GM12878 (cell line): ENCODE measurements around the gene ORC1. TPM values are rescaled to one million over a fixed set of nuclear protein-coding genes. Genes with fewer than 3 reads are reported as not detected.

ENCODE experiments used
- CBX3 ChIP-seq: fragments of 200-600 bp; sonication (generic); IDR thresholded peaks from 2 replicates; pipeline ENCODE4 v1.6.1; 2016; ENCODE audit warnings: low read depth, borderline replicate concordance
- GATAD2B ChIP-seq: fragments of 450-650 bp; conservative IDR thresholded peaks from 2 replicates; pipeline ENCODE4 v1.6.1; 2017; ENCODE audit warnings: low read depth, mild to moderate bottlenecking, moderate library complexity
- NFYB ChIP-seq: IDR thresholded peaks from 2 replicates; pipeline ENCODE4 v1.6.1; 2011; ENCODE audit warnings: low read depth, mild to moderate bottlenecking, low read length, improper control_type of control experiment, moderate library complexity; ENCODE audit not compliant: insufficient read depth
- ZBED1 ChIP-seq: IDR thresholded peaks from 2 replicates; pipeline ENCODE4 v1.6.1; 2016; ENCODE audit warnings: borderline replicate concordance
- polyA plus RNA-seq, 11 experiments: library from polyadenylated mRNA; depleted of rRNA in 4 of 11; unstranded in 6 of 11; stranded (reverse) in 5 of 11; fragments of >200 nt; fragmentation: Nextera tagmentation in 4 of 11; fragmentation: Illumina TruSeq in 1 of 11; extraction: Ambion mirVana in 4 of 11; extraction: Trizol in 1 of 11; gene quantifications; 1 replicate in 1 of 11; 2 replicates in 10 of 11; pipeline versions ENCODE4 v1.2.1 to v1.2.3, GENCODE V29; 2011 to 2016; ENCODE audit warnings: inconsistent platforms in 2 of 11, missing spikeins in 2 of 11, low read depth in 1 of 11
- total RNA-seq, 4 experiments: library from RNA; depleted of rRNA in 3 of 4; stranded (reverse); fragments of >200 nt in 3 of 4; fragmentation: Illumina TruSeq in 1 of 4; extraction: Trizol in 1 of 4; gene quantifications; 2 replicates each; pipeline versions ENCODE4 v1.2.1 to v1.2.3, GENCODE V29; 2013 to 2021
- TF ChIP-seq, protein P1 (sequence below): IDR thresholded peaks from 2 replicates; pipeline ENCODE4 v1.6.1; 2012; ENCODE audit warnings: mild to moderate bottlenecking, low read depth, low read length
- TF ChIP-seq, protein P2 (sequence below): fragments of 450-650 bp; IDR thresholded peaks from 2 replicates; pipeline ENCODE4 v1.6.1; 2017; ENCODE audit warnings: antibody characterized with exemption, mild to moderate bottlenecking, moderate library complexity

The ORC1 gene
- total and polyA plus RNA-seq, 10 of the 15 experiments (the other 5 are each of a cell fraction or from before 2014, with no cell fraction given): 7.7 to 34.6 (median 28.7) TPM

DNA sequence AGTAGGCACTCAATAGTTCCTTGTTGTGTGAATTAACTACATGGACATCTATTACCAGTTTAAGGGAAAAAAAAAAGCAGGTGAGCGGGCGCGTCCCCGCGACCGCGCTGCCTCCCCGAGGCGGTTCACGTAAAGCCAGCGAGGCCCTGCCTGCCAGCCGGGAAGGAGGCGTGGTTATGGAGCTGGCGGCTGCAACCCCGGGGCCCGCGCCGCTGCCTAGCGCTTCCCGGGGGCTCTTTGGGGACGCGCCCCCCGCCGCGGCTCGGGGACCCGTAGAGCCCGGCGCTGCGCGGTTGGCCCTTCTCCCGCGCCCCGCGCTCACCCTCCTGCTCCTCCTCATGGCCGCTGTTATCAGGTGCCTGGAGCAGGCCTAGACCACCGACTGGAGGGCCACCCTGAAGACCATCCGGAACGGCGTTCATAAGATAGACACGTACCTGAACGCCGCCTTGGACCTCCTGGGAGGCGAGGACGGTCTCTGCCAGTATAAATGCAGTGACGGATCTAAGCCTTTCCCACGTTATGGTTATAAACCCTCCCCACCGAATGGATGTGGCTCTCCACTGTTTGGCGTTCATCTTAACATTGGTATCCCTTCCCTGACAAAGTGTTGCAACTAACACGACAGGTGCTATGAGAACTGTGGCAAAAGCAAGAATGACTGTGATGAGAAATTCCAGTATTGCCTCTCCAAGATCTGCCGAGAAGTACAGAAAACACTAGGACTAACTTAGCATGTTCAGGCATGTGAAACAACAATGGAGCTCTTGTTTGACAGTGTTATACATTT, 35.6 kb downstream of the ORC1 start (continued):
- TF ChIP-seq, protein P1, sequence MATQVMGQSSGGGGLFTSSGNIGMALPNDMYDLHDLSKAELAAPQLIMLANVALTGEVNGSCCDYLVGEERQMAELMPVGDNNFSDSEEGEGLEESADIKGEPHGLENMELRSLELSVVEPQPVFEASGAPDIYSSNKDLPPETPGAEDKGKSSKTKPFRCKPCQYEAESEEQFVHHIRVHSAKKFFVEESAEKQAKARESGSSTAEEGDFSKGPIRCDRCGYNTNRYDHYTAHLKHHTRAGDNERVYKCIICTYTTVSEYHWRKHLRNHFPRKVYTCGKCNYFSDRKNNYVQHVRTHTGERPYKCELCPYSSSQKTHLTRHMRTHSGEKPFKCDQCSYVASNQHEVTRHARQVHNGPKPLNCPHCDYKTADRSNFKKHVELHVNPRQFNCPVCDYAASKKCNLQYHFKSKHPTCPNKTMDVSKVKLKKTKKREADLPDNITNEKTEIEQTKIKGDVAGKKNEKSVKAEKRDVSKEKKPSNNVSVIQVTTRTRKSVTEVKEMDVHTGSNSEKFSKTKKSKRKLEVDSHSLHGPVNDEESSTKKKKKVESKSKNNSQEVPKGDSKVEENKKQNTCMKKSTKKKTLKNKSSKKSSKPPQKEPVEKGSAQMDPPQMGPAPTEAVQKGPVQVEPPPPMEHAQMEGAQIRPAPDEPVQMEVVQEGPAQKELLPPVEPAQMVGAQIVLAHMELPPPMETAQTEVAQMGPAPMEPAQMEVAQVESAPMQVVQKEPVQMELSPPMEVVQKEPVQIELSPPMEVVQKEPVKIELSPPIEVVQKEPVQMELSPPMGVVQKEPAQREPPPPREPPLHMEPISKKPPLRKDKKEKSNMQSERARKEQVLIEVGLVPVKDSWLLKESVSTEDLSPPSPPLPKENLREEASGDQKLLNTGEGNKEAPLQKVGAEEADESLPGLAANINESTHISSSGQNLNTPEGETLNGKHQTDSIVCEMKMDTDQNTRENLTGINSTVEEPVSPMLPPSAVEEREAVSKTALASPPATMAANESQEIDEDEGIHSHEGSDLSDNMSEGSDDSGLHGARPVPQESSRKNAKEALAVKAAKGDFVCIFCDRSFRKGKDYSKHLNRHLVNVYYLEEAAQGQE: no peak
- TF ChIP-seq ZBED1 (no peak), GATAD2B (0 out of 2 replicates have a peak, but pooled peaks have one; percentile 61), NFYB (no peak), CBX3 (no peak)
- TF ChIP-seq, protein P2, sequence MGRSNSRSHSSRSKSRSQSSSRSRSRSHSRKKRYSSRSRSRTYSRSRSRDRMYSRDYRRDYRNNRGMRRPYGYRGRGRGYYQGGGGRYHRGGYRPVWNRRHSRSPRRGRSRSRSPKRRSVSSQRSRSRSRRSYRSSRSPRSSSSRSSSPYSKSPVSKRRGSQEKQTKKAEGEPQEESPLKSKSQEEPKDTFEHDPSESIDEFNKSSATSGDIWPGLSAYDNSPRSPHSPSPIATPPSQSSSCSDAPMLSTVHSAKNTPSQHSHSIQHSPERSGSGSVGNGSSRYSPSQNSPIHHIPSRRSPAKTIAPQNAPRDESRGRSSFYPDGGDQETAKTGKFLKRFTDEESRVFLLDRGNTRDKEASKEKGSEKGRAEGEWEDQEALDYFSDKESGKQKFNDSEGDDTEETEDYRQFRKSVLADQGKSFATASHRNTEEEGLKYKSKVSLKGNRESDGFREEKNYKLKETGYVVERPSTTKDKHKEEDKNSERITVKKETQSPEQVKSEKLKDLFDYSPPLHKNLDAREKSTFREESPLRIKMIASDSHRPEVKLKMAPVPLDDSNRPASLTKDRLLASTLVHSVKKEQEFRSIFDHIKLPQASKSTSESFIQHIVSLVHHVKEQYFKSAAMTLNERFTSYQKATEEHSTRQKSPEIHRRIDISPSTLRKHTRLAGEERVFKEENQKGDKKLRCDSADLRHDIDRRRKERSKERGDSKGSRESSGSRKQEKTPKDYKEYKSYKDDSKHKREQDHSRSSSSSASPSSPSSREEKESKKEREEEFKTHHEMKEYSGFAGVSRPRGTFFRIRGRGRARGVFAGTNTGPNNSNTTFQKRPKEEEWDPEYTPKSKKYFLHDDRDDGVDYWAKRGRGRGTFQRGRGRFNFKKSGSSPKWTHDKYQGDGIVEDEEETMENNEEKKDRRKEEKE: no peak
